CD14-positive monocyte (primary cell): Measurements from ENCODE around the gene ARID2. TPM values are rescaled to one million over a fixed set of nuclear protein-coding genes. Genes with fewer than 3 reads are reported as not detected.

ENCODE experiments used
- DNase-seq, 3 donors: peaks; one replicate each; pipeline ENCODE4 v3.0.0-alpha.2; 2011 to 2022
- H2AFZ ChIP-seq: 2 replicates; pipeline ENCODE4 v1.6.0; 2012; ENCODE audit warnings: mild to moderate bottlenecking, low read depth, low read length, inconsistent platforms; ENCODE audit not compliant: insufficient read depth, poor library complexity, severe bottlenecking
- H3K27ac ChIP-seq, 2 donors: 1 replicate in 1 of 2; 2 replicates in 1 of 2; pipeline ENCODE4 v1.5.1; 2012 to 2013; ENCODE audit warnings: low read length in 2 of 2, control low read depth in 1 of 2, inconsistent platforms in 1 of 2, low read depth in 1 of 2, mild to moderate bottlenecking in 1 of 2
- H3K27me3 ChIP-seq, 2 donors: one replicate each; pipeline versions ENCODE4 v1.6.0 to v1.6.1; 2011 to 2013; ENCODE audit warnings: low read length in 2 of 2; ENCODE audit not compliant: control insufficient read depth in 2 of 2, insufficient read depth in 2 of 2
- H3K36me3 ChIP-seq, 2 donors: replicated peaks in 1 of 2; 1 replicate in 1 of 2; 2 replicates in 1 of 2; pipeline versions ENCODE4 v1.5.1 to v1.6.1; 2012 to 2013; ENCODE audit warnings: low read length in 2 of 2, control low read depth in 1 of 2, inconsistent platforms in 1 of 2, mild to moderate bottlenecking in 1 of 2; ENCODE audit not compliant: insufficient read depth in 2 of 2, control insufficient read depth in 1 of 2
- H3K4me1 ChIP-seq, 2 donors: 1 replicate in 1 of 2; 2 replicates in 1 of 2; pipeline versions ENCODE4 v1.5.1 to v1.6.1; 2012 to 2013; ENCODE audit warnings: low read length in 2 of 2, control low read depth in 1 of 2, inconsistent platforms in 1 of 2, mild to moderate bottlenecking in 1 of 2, moderate library complexity in 1 of 2; ENCODE audit not compliant: insufficient read depth in 2 of 2, control insufficient read depth in 1 of 2
- H3K4me2 ChIP-seq: replicated peaks from 2 replicates; pipeline ENCODE3; 2012; ENCODE audit warnings: low read length, moderate library complexity, mild to moderate bottlenecking; ENCODE audit not compliant: poor library complexity, severe bottlenecking; ENCODE audit errors: extremely low read depth
- H3K4me3 ChIP-seq, 3 experiments: fragments of 200-600 bp in 1 of 3; sonication (generic) in 1 of 3; replicated peaks in 1 of 3; 1 replicate in 2 of 3; 2 replicates in 1 of 3; pipeline ENCODE4 v1.5.1; 2011 to 2013; ENCODE audit warnings: low read length in 3 of 3, mild to moderate bottlenecking in 3 of 3, control low read depth in 2 of 3, low read depth in 2 of 3, inconsistent platforms in 1 of 3, moderate library complexity in 1 of 3
- H3K79me2 ChIP-seq: 2 replicates; pipeline ENCODE4 v1.6.0; 2012; ENCODE audit warnings: mild to moderate bottlenecking, control low read depth, inconsistent platforms, low read length, moderate library complexity; ENCODE audit not compliant: insufficient read depth
- H3K9ac ChIP-seq: 2 replicates; pipeline ENCODE4 v1.6.0; 2017; ENCODE audit warnings: low read length, mild to moderate bottlenecking; ENCODE audit not compliant: insufficient read depth, poor library complexity, severe bottlenecking
- H3K9me3 ChIP-seq, 2 donors: replicated peaks in 1 of 2; 1 replicate in 1 of 2; 2 replicates in 1 of 2; pipeline versions ENCODE4 v1.5.1 to v1.6.1; 2012 to 2013; ENCODE audit warnings: low read length in 2 of 2, control low read depth in 1 of 2; ENCODE audit not compliant: control insufficient read depth in 1 of 2, insufficient read depth in 1 of 2
- H4K20me1 ChIP-seq: 2 replicates; pipeline ENCODE4 v1.6.0; 2012; ENCODE audit warnings: mild to moderate bottlenecking, low read length, control low read depth, moderate library complexity; ENCODE audit not compliant: insufficient read depth
- H3K27ac Mint-ChIP-seq, 7 donors: one replicate each; pipeline ENCODE4 v1.8.0; 2020; ENCODE audit warnings: mild to moderate bottlenecking in 7 of 7, mixed read lengths in 7 of 7, moderate library complexity in 6 of 7, inconsistent platforms in 2 of 7
- H3K27me3 Mint-ChIP-seq, 3 donors: one replicate each; pipeline ENCODE4 v1.8.0; 2021 to 2022; ENCODE audit warnings: low read depth in 3 of 3, mild to moderate bottlenecking in 3 of 3, mixed read lengths in 3 of 3, moderate library complexity in 3 of 3, inconsistent platforms in 1 of 3
- H3K36me3 Mint-ChIP-seq, 2 donors: one replicate each; pipeline ENCODE4 v1.8.0; 2020; ENCODE audit warnings: mixed read lengths in 2 of 2, inconsistent platforms in 1 of 2, mild to moderate bottlenecking in 1 of 2
- H3K4me1 Mint-ChIP-seq: one replicate; pipeline ENCODE4 v1.8.0; 2020; ENCODE audit warnings: mild to moderate bottlenecking, mixed read lengths
- H3K4me3 Mint-ChIP-seq, 2 donors: one replicate each; pipeline ENCODE4 v1.8.0; 2020; ENCODE audit warnings: mild to moderate bottlenecking in 2 of 2, mixed read lengths in 2 of 2, moderate library complexity in 1 of 2
- H3K9me3 Mint-ChIP-seq, 7 donors: one replicate each; pipeline ENCODE4 v1.8.0; 2020 to 2022; ENCODE audit warnings: mixed read lengths in 7 of 7, mild to moderate bottlenecking in 6 of 7, moderate library complexity in 6 of 7, inconsistent platforms in 2 of 7
- WGBS: methylation state at CpG from one replicate; pipeline ENCODE4 v1.1.5; 2013; ENCODE audit warnings: missing lambda C conversion rate; ENCODE audit not compliant: insufficient coverage; 5-methylcytosine and 5-hydroxymethylcytosine counted together
- intact Hi-C, 2 donors: fragments of 100-400 bp; cut with micrococcal nuclease; formaldehyde crosslinking; loops; one replicate each; pipeline versions ENCODE4 v1.15.0 to v1.15.1; 2023
- polyA plus RNA-seq, 3 donors: library from polyadenylated mRNA; depleted of rRNA in 1 of 3; unstranded in 2 of 3; stranded (reverse) in 1 of 3; fragments of 300-500 nt in 2 of 3; fragments of >200 nt in 1 of 3; fragmentation: Illumina TruSeq in 2 of 3; gene quantifications; 1 replicate in 2 of 3; 2 replicates in 1 of 3; pipeline ENCODE4 v1.2.3, GENCODE V29; 2012 to 2021
- TF ChIP-seq, protein P1 (sequence below): fragments of 200-600 bp; IDR thresholded peaks from one replicate; pipeline ENCODE4 v1.8.0; 2022; ENCODE audit warnings: antibody characterized with exemption, mild to moderate bottlenecking

ARID2 gene
- polyA plus RNA-seq, 3 donors = 3.0 to 8.0 (median 4.7) TPM

- Histone ChIP-seq H3K4me3 (peak overlapping the region; percentile 65 to 98 (median 73)), H3K79me2 (peaks cover 66% of the 10 kb centered on the region), H2AFZ (peak overlapping the region; percentile 85), H3K4me2 (peak overlapping the region; percentile 91), H4K20me1 (no peaks in the 10 kb centered on the region), H3K27me3 (no peaks in the 10 kb centered on the region), H3K36me3 (no peaks in the 10 kb centered on the region), H3K4me1 (peaks cover 24 to 49% of the 10 kb centered on the region in 2 donors), H3K9me3 (no peaks in the 10 kb centered on the region), H3K27ac (peak overlapping the region; percentile 98), H3K9ac (peak overlapping the region; percentile 97)
- H3K9me3 Mint-ChIP-seq = peaks cover 0 to 4% (median 0%) of the 10 kb centered on the region in 7 donors
- peaks cover 36% of the 10 kb centered on the region for H3K4me1 Mint-ChIP-seq
- under 1% methylated on average over 25 of the region's 26 CpGs for WGBS
- H3K36me3 Mint-ChIP-seq = peaks cover 5 to 8% of the 10 kb centered on the region in 2 donors
- TF ChIP-seq, protein P1, sequence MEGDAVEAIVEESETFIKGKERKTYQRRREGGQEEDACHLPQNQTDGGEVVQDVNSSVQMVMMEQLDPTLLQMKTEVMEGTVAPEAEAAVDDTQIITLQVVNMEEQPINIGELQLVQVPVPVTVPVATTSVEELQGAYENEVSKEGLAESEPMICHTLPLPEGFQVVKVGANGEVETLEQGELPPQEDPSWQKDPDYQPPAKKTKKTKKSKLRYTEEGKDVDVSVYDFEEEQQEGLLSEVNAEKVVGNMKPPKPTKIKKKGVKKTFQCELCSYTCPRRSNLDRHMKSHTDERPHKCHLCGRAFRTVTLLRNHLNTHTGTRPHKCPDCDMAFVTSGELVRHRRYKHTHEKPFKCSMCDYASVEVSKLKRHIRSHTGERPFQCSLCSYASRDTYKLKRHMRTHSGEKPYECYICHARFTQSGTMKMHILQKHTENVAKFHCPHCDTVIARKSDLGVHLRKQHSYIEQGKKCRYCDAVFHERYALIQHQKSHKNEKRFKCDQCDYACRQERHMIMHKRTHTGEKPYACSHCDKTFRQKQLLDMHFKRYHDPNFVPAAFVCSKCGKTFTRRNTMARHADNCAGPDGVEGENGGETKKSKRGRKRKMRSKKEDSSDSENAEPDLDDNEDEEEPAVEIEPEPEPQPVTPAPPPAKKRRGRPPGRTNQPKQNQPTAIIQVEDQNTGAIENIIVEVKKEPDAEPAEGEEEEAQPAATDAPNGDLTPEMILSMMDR = no peak
- H3K4me3 Mint-ChIP-seq = peak overlapping the region; percentile 98
- intact Hi-C loops = loop anchor here in 1 of 2 donors (10.0 kb wide), 1 partner anchor 645 kb away; the partner anchor contains the start of gene SLC38A2
- DNase-seq = no peak
- peak overlapping the region; percentile 96 to 99 (median 98) for H3K27ac Mint-ChIP-seq
- H3K27me3 Mint-ChIP-seq = no peaks in the 10 kb centered on the region
Measured at GRCh38 chr12:45730084-45730347, 510 bp downstream of the ARID2 start.

DNA sequence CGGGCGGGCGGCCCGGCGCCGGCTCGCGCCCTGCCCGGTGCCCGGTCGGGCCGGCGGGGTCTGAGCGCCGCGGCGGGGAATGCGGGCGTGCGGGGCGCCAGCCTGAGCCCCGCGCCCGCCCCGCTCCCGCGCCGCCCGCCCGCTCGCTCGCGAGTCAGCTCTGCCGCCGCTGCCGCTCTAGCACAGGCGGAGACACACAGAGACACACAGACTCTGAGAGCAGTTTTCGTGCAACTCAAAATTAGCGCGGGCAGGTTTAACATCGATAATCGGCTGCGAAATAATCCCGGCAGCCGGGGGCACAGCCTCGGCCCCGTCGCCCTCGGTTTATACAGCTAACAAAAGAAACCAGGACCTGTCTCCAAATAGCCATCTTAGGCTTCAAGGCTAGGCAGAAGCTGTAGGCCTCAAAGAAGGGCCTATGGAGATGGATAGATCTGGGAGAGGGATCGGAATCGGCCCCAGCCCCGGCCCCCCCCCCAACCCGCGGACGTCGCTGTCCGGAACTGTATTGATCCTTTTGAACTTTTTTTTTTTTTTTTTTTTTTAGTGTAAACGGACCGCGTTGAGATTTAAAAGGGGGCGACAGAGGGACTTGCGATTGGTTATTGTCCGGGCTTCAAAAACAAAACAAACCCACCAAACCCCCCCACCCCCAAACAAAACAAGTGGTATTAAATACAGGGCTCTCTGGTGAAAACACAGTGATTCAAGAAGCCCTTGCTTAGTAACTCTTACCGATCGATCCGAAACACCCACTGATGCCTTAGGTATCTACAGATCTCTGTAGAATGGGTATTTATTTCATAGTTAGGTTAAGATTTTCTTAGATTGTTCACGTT is 1.1 kb downstream of the ARID2 start:
- H3K4me1 Mint-ChIP-seq = peaks cover 30% of the 10 kb centered on the region
- DNase-seq = peak; percentile 24 to 38 (median 37)
- no peaks in the 10 kb centered on the region for H3K27me3 ChIP-seq
- peaks cover 0 to 6% (median 0%) of the 10 kb centered on the region in 7 donors for H3K9me3 Mint-ChIP-seq
- peaks cover 0 to 3% of the 10 kb centered on the region in 2 donors for H3K36me3 ChIP-seq
- intact Hi-C loops = loop anchor here in 1 of 2 donors (10.0 kb wide), 1 partner anchor 644 kb away; the partner anchor contains the start of gene SLC38A2
- peaks cover 10 to 13% of the 10 kb centered on the region in 2 donors for H3K36me3 Mint-ChIP-seq
- H3K27me3 Mint-ChIP-seq = no peaks in the 10 kb centered on the region
- peak overlapping the region; percentile 91 for H3K4me2 ChIP-seq
- H3K27ac Mint-ChIP-seq = peak overlapping the region; percentile 79 to 98 (median 90)
- H3K27ac ChIP-seq = peak overlapping the region; percentile 89 to 98
- H3K4me3 ChIP-seq = peak overlapping the region; percentile 65 to 98 (median 73)
- H3K9me3 ChIP-seq = no peaks in the 10 kb centered on the region
- H4K20me1 ChIP-seq = peaks cover 5% of the 10 kb centered on the region
- peak overlapping the region; percentile 86 to 92 for H3K4me3 Mint-ChIP-seq
- under 1% methylated on average over 43 of the region's 67 CpGs for WGBS
- peaks cover 66% of the 10 kb centered on the region for H3K79me2 ChIP-seq
- H3K4me1 ChIP-seq = peaks cover 20 to 43% of the 10 kb centered on the region in 2 donors
- TF ChIP-seq, protein P1 = no peak
- H2AFZ ChIP-seq = peak overlapping the region; percentile 85
- H3K9ac ChIP-seq = peak overlapping the region; percentile 97
